Measurements from ENCODE around the gene MS4A14.
"Not testable (repeated sequence)": the region's sequence is repeated elsewhere in the genome, so short reads cannot be mapped to it uniquely, and the experiment has no call there.

Gene MS4A14

DNA sequence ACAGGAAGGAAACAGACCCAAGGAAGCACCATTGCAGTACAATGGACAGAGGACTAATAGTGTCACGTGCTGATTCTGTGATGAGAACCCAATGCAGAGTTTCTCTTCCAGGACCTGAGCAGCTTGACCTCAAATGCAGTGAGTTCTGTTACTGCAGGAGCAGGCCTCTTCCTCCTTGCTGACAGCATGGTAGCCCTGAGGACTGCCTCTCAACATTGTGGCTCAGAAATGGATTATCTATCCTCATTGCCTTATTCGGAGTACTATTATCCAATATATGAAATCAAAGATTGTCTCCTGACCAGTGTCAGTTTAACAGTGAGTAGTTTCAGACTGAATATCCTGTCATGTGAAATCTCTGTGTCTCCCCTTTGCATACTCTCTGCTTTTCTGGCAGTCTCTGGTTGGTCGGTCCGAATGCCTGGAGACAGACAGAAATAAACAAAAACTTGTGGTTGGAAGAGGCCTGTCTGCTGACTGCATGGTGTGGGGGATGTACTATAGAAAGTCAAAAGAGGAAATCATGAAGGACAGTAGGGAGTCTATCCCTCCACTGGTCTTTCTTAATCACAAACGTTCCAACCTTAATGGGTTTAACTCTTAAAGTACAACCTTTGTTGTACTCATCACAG is 6.9 kb upstream of the MS4A14 start:
- DNase-seq, result no peak

DNA sequence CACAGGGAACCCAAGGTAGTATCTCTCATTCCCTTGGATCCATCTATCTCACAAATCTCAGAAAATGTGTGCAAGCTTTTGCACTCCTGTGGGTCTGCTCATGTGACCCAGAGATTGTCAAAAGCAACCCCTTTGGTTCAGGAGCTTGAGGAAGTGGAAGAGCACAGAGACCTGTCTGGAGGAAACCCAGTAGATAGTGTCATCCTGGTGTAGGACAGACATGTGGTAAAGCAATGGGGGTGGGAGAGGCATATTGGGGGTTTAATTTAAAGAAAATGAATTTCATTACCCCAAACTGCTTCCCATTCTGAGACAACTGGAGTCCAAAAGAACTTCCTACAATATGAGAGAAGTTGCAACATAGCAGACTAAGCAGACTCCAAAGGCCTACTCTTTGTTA is 5.8 kb upstream of the MS4A14 start:
- no peak for DNase-seq

DNA sequence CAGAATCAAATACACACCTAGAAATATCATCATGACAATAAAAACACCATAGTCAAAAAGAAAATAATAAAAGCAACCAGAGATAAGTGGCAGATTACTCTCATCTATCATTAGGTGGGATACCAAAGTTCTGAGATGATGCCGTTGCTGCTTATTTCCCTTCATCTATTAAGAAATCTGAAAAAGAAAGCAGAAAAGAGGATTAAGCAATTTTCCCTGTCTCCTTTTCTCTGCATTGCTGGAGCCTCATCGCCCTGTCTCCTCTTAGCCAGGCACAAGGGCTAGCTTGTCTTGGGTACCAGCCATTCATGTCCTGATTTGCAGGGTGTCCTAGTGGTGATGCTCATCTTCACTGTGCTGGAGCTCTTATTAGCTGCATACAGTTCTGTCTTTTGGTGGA is 3.9 kb upstream of the MS4A14 start:
- no peak for DNase-seq

DNA sequence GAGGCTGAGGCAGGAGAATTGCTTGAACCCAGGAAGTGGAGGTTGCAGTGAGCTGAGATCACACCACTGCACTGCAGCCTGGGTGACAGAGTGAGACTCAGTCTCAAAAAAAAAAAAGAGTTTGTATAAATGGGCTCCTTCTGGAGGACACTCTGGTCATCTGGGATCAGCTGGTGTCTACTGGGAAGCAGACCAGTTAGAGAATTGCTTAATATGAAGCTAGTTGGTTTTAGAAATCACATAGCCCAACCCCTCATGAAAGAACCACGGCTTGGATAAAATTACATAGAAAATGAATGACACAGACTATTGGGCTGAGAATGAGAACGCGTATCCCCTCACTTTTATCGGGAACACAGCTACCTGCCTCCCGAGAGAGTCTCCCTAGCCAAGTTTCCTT is 3.2 kb upstream of the MS4A14 start:
- no peak for DNase-seq

DNA sequence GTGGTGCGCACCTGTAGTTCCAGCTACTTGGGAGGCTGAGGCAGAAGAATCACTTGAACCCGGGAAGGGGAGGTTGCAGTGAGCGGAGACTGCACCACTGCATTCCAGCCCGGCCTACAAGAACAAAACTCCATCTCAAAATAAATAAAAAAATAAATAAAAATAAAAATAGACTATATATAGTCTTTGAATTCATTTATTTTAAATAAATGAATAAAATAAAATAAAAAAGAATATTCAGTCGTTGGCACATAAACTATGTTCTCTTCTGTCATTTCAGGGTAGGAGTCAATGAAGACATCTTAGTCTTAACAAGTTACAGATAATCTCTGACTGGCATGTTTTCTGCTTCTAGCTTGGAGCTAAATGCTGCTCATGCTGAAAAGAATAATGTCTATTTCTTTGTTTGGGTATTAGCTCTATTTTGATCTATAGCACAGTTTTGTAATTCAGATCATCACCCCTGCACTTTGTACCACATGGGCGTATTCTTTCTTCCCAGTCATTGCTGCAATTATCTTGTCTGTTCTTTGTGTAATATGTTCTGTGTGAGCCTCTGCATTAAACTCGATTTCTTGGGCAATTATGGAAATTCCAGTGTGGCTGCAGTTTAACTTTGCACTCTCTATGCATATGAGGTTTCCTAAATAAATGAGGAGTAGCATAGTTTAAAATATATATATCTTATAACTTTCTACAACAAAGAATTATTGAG is 1.4 kb upstream of the MS4A14 start:
- no peak for DNase-seq

DNA sequence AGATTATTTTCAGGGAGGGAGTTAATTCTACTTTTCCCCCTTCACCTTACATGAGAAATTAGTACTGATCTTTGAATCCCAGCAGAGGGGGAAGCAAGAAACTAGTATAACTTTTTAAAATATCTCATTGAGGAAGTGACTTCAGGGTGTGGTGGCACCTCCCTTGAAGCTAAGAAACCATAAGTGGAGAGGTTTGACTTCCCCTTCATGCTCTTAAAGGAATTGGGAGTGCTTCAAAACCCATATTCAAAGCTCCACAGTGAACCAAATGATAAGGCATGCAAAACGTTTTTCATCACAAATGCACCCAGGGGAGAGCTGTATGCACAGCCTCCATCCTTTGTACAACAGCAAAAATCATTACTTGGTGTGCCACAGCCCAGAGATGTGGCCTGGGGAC is 540 bp downstream of the MS4A14 start:
- no peak for DNase-seq

DNA sequence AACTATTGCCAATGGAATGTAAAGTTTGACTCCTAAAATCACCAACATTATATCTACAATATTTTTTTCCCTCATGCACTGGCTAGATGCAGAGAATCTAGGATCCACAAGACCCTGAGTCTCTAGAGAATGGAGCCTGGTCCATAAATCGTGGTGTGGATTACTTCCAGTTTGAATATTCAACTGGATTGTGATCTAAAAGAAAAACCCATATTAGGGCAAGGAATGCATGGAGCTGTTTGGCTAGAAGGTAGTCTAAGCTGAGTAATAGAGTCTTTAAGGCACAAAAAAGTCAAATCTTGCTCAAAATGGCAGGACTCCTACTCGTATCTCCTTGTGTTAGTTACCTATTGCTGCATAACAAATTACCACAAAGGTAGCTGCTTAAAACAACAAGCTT is 23.8 kb downstream of the MS4A14 start:
- DNase-seq, result no peak

DNA sequence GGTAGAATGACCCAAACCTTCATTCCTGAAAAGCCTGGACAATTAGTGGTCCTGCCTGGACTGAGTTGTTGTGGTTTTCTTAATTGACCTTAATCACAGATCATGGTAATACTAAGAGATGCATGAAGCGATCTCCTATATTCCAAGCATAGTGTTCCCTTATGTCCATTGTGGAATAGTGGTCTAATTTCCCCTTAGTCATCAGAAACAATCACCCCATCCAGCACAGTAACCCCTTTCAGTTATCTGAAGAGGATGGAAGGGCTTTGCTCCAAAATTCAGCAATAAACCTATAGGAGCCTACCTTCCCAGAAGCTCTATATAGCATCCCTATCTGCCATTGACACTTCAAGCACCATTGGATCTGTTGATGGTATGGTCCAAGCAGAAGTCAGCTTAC is 26.4 kb downstream of the MS4A14 start:
- DNase-seq, result no peak

DNA sequence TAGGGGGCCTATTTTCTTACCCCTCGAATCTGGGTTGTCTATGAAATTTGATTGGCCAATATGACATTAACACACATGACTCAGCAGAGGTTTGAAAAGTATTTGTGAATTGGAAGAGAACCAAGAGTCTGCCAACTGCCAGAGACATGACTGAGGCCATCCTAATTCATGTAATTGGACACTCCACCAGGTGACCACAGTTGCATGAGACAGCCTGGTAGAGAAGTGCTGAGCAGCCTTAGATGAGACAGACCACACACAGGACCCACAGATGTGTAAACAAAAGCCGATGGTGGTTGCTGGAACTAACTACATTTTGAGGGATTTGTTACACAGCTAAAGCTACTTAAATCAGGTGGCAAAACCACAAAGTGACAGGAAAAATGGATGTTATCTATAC is 32.3 kb downstream of the MS4A14 start:
- no peak for DNase-seq

DNA sequence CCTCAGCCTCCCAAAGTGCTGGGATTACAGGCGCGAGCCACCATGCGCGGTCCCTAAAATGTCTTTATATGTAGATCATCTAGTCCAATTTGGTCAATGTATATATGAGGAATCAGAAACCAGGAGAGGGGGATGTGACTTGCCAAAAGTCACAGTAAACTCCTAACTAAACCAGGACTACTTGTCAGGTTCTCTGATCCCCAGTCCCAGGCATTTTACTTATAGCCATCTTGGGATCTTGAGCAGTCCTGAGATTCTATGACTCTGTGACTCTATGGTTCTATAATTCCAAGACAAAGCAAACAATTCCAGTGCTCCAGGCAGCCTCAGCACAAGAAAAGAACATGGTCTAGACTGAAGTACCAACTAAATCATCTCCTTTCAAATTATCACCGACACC is 33.0 kb downstream of the MS4A14 start, which contains the start of gene MS4A5:
TSS of gene MS4A5 (plus strand) at position 301 of the 400 bp plus-strand sequence. CDS start 103 bp downstream, outside the sequence.
- no peak for DNase-seq

DNA sequence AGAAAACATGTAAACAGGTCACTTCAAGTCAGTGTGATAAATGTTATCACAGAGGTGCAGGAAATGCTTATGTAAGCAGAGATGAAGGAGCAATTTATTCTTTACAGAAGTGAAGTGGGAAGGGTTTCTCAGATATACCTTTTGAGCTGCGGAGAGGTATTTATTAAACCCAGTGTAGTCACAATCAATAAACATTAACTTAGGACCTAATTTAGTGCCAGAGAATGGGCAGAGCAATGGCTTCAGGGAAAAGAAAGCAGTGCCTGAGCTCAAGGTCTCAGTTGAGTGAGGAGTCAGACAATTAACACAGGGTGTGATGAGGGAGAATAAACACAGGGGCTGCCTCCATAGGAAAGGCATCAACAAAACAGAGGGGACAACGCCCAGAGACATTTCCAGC is 35.0 kb downstream of the MS4A14 start:
- no peak for DNase-seq

DNA sequence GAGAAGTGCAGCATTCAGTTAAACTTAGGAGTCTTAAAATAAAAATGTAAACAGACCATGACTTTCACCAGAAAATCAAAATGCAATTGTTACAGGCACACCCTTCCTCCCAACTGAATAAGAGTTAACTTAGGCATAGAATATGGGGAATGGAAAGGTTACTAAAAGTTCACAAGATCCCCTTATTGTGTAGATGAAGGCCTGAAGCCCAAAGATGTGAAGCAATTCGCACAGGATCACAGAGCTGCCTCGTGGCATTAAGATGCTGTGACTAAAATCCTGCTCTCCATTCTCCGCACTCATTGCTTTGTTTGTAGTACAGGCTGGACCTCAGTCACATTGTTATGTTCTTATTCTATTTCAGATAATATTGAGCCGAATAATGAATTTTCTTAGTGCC is 37.1 kb downstream of the MS4A14 start:
- no peak for DNase-seq

DNA sequence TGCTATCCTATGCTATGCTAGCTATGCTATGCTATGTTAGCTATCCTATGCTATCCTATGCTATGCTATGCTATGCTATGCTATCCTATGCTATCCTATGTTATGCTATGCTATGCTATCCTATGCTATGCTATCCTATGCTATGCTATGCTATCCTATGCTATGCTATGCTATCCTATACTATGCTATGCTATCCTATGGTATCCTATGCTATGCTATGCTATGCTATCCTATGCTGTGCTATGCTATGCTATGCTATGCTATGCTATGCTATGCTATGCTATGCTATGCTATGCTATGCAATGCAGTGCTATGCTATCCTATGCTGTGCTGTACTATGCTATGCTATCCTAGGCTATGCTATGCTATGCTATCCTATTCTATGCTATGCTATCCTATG is 50.8 kb downstream of the MS4A14 start:
- no peak for DNase-seq

DNA sequence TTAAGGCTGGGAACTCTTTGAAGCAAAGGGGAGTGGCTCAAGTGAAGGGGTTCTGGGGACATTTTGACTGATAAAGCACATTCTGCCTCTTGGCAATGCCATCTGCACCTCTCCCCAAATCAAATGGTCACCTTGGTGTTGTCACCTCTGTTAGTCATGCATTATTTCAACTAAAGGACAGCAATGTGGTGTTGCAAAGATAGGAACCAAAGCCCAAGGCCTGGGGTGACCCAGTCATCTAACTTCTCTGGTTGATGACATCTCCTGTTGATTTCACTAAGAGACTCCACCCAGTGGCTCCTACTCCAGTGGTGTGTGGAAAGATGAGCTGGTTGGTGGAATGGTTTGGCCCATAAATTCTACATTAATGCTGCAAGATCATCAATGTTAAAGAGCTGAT is 51.6 kb downstream of the MS4A14 start:
- DNase-seq, result no peak

DNA sequence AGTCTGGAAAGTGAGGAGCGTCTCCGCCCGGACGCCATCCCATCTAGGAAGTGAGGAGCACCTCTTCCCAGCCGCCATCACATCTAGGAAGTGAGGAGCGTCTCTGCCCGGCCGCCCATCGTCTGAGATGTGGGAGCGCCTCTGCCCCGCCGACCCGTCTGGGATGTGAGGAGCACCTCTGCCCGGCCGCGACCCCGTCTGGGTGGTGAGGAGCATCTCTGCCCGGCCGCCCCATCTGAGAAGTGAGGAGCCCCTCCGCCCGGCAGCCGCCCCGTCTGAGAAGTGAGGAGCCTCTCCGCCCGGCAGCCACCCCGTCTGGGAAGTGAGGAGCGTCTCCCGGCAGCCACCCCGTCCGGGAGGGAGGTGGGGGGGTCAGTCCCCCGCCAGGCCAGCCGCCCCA is 54.9 kb downstream of the MS4A14 start:
- DNase-seq, result not testable (repeated sequence)

DNA sequence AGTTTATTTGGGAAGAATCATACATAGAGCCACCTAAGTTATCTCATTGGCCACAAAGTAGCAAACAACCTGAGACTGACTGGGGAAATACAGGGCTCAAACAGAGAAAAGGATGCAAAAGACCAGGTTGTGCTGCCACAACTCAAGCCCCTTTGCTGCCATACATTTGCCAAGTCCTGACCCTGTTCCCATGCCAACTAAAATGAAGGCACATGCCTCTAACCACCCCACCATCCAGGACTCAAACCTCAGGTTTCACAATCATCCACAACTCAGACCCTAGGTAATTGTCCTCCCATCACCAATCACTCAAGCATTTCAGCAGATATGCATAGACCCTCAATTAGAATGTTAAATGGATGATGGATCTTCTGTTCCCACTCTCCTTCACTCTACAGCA is 58.0 kb downstream of the MS4A14 start:
- no peak for DNase-seq

DNA sequence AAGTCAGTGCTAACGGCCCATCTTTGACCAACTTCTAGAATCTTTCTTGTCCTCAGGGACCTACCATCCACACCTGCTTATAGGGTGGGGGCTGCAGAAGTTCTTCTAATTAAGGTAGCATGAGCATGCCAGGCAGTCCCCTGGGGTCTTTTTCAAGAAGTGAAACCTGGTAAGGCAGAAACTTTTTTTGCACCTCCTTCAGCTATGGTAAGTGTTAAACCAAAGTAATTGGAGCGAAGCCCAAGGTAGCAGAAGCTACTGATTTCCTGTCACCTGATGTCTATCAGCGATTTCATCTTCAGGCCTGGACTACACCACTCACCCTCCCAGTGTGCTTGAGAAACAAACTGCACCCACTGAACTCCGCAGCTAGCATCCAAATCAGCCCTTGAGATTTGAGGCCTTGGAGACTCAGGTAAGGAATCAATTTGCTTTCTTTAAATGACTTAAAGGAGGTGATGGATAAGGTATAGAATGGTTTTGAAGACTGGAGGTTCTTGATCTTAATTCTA is 59.3 kb downstream of the MS4A14 start, which contains the start of gene MS4A1:
TSS of gene MS4A1 (plus strand) at position 317 of the 512 bp plus-strand sequence. CDS start 6,528 bp downstream, outside the sequence.
- no peak for DNase-seq

DNA sequence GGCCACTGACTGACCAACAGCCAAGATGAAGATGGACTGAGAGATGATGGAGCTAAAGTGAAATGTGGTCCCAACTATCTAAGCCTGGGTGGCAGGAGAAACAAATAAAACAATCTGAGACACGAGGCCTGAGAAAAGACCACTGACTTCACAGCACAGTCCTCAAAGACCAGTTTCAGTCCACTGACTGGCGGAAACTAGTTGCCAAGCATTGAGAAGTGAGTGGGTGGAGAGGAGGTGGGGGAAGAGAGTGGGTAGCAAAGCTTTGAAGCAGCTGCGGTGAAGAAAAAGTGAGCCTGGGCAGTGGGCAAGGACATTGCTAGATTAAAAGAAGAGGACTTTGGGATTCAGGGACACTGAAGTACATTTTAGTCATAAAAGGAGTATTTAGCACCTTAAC is 61.3 kb downstream of the MS4A14 start:
- no peak for DNase-seq

DNA sequence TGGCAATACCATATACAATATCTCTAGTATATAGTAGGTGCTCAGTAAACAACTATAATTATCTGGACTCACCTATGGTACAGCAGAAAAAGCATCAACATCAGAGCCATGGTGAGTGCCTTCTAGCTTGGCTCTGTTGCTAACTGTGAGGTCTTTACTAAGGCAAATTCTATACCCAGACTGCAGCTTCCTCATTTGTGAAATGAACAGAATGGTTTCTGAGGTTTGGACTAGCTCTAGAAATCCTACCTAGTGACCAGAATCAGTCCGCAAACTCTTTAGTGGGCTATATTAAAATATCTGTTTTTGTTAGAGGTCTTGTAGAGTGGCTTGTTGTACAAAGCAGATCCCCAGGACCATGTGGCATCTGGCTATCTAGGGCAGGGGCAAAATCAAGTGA is 63.1 kb downstream of the MS4A14 start:
- no peak for DNase-seq

Data from activated CD4-positive, CD25-positive, alpha-beta regulatory T cell treated with anti-CD3 and anti-CD28 coated beads, Interleukin-2, amount 50 U/mL, for 72 hours (primary cell).